HepG2 (cell line): Measurements from ENCODE around the gene IFI35. TPM values are rescaled to one million over a fixed set of nuclear protein-coding genes. Genes with fewer than 3 reads are reported as not detected.

Experiments used
- CEBPG ChIP-seq: IDR thresholded peaks from 2 replicates; pipeline ENCODE4 v1.6.1; 2016
- CREB3 ChIP-seq: sonication (generic); formaldehyde crosslinking; IDR thresholded peaks from 2 replicates; pipeline ENCODE4 v1.5.0; 2020; ENCODE audit warnings: missing genetic modification reagents
- FOXO1 ChIP-seq: sonication (generic); formaldehyde crosslinking; IDR thresholded peaks from 2 replicates; pipeline ENCODE4 v1.4.0; 2020; ENCODE audit warnings: missing genetic modification reagents
- HDAC1 ChIP-seq: sonication (generic); formaldehyde crosslinking; IDR thresholded peaks from 2 replicates; pipeline ENCODE4 v1.5.1; 2020; ENCODE audit warnings: mild to moderate bottlenecking, missing genetic modification reagents
- HMGA1 ChIP-seq: sonication (generic); formaldehyde crosslinking; conservative IDR thresholded peaks from 2 replicates; pipeline ENCODE4 v1.4.0; 2020; ENCODE audit warnings: missing genetic modification reagents
- HMGXB4 ChIP-seq, 2 experiments: sonication (generic) in 1 of 2; formaldehyde crosslinking in 1 of 2; IDR thresholded peaks; 2 replicates each; pipeline versions ENCODE4 v1.4.0 to v1.6.1; 2018 to 2020; ENCODE audit warnings: missing genetic modification reagents in 2 of 2, borderline replicate concordance in 1 of 2, low read depth in 1 of 2, mild to moderate bottlenecking in 1 of 2, missing biosample characterization in 1 of 2
- HNF1A ChIP-seq, 2 experiments: sonication (generic) in 1 of 2; formaldehyde crosslinking in 1 of 2; IDR thresholded peaks; 2 replicates each; pipeline versions ENCODE4 v1.4.0 to v1.6.1; 2016 to 2020; ENCODE audit warnings: borderline replicate concordance in 1 of 2, low read depth in 1 of 2, mild to moderate bottlenecking in 1 of 2, missing genetic modification reagents in 1 of 2
- HOXA5 ChIP-seq: sonication (generic); formaldehyde crosslinking; IDR thresholded peaks from 2 replicates; pipeline ENCODE4 v1.4.0; 2020; ENCODE audit warnings: missing genetic modification reagents
- KAT7 ChIP-seq: IDR thresholded peaks from 2 replicates; pipeline ENCODE4 v1.6.1; 2018; ENCODE audit warnings: borderline replicate concordance, missing compliant biosample characterization
- KMT2B ChIP-seq: IDR thresholded peaks from 2 replicates; pipeline ENCODE4 v1.6.1; 2016; ENCODE audit warnings: missing genetic modification reagents, missing compliant biosample characterization
- SNAPC2 ChIP-seq: sonication (generic); formaldehyde crosslinking; IDR thresholded peaks from 2 replicates; pipeline ENCODE4 v1.8.1; 2022; ENCODE audit warnings: mild to moderate bottlenecking, missing genetic modification reagents
- ZBTB2 ChIP-seq: sonication (generic); formaldehyde crosslinking; IDR thresholded peaks from 2 replicates; pipeline ENCODE4 v1.8.0; 2022; ENCODE audit warnings: low read depth, missing genetic modification reagents
- ZNF335 ChIP-seq: sonication (generic); formaldehyde crosslinking; IDR thresholded peaks from 2 replicates; pipeline ENCODE4 v1.4.0; 2020; ENCODE audit warnings: missing genetic modification reagents
- ZNF367 ChIP-seq: sonication (generic); formaldehyde crosslinking; IDR thresholded peaks from 2 replicates; pipeline ENCODE4 v1.4.0; 2020; ENCODE audit warnings: missing genetic modification reagents, borderline replicate concordance
- ZNF383 ChIP-seq: sonication (generic); formaldehyde crosslinking; IDR thresholded peaks from 2 replicates; pipeline ENCODE4 v1.4.0; 2020; ENCODE audit warnings: missing genetic modification reagents, mild to moderate bottlenecking, borderline replicate concordance
- ZNF687 ChIP-seq: sonication (generic); formaldehyde crosslinking; IDR thresholded peaks from 2 replicates; pipeline ENCODE4 v1.5.1; 2020; ENCODE audit warnings: mild to moderate bottlenecking, missing genetic modification reagents, moderate library complexity
- polyA plus RNA-seq, 8 experiments: library from polyadenylated mRNA; depleted of rRNA in 3 of 8; stranded (reverse) in 7 of 8; unstranded in 1 of 8; fragments of >200 nt; fragmentation: Illumina TruSeq in 4 of 8; extraction: Trizol in 4 of 8; gene quantifications; 2 replicates each; pipeline versions ENCODE4 v1.2.1 to v1.2.3, GENCODE V29; 2011 to 2016; ENCODE audit warnings: low read depth in 4 of 8, missing spikeins in 1 of 8, mixed read lengths in 1 of 8; ENCODE audit not compliant: insufficient read depth in 1 of 8
- total RNA-seq, 5 experiments: library from RNA; depleted of rRNA; stranded (reverse); fragments of >200 nt; fragmentation: Illumina TruSeq; extraction: Trizol; gene quantifications; 2 replicates each; pipeline ENCODE4 v1.2.3, GENCODE V29; 2016; ENCODE audit warnings: low read depth in 1 of 5

Gene IFI35
- total and polyA plus RNA-seq, 2 of the 13 experiments (the other 11 are each of a cell fraction or from before 2014, with no cell fraction given) = 28.9 to 38.1 TPM

GRCh38 chr17:42980274-42980765, 26.3 kb upstream of the IFI35 start, which contains the start of gene RUNDC1 (continued):
- TF ChIP-seq HNF1A (IDR thresholded peaks at IDR 0.05; ENCODE audit: low read depth) (no peak), HNF1A (CRISPR knock-in tag; IDR thresholded peaks at IDR 0.05; ENCODE audit: borderline replicate concordance) (peak; percentile 41; the same call in 1 of the 2 replicates), ZNF687 (CRISPR knock-in tag) (peak; percentile 73; the same call in 1 of the 2 replicates), KAT7 (peak; percentile 56), CEBPG (CRISPR knock-in tag) (0 out of 2 replicates have a peak, but pooled peaks have one; percentile 12), ZBTB2 (peak; percentile 58), HOXA5 (no peak), KMT2B (CRISPR knock-in tag) (peak; percentile 79; the same call in 1 of the 2 replicates), FOXO1 (CRISPR knock-in tag) (no peak), HDAC1 (CRISPR knock-in tag) (peak; percentile 97), HMGA1 (no peak), ZNF335 (peak; percentile 16; the same call in 1 of the 2 replicates), ZNF383 (CRISPR knock-in tag) (no peak), SNAPC2 (CRISPR knock-in tag) (0 out of 2 replicates have a peak, but pooled peaks have one; percentile 6), HMGXB4 (CRISPR knock-in tag; IDR thresholded peaks at IDR 0.05; ENCODE audit: borderline replicate concordance in 1 of 2, low read depth in 1 of 2) (peak; percentile 26 to 71; a peak in 2 of 4 replicates), CREB3 (CRISPR knock-in tag) (no peak), ZNF367 (peak; percentile 57; the same call in 1 of the 2 replicates)
